ENCODE results near the gene WWOX. TPM values are rescaled to one million over a fixed set of nuclear protein-coding genes. Genes with fewer than 3 reads are reported as not detected.
"Not testable (repeated sequence)": the region's sequence is repeated elsewhere in the genome, so short reads cannot be mapped to it uniquely, and the experiment has no call there.

The WWOX gene
- total and polyA plus RNA-seq, 10 donors = 5.9 to 90.3 (median 26.4) TPM

GRCh38 chr16:78513838-78514237 is 414.4 kb downstream of the WWOX start:
- Histone ChIP-seq H3K36me3 (no peaks in the 10 kb centered on the region), H3K4me1 (no peaks in the 10 kb centered on the region), H3K9me3 (no peaks in the 10 kb centered on the region), H3K27me3 (replicated peaks in 1 of 7) (no peaks in the 10 kb centered on the region), H3K27ac (no peak overlapping the region), H3K4me3 (no peak overlapping the region)
- 60 to 81% (median 68%) methylated on average over 3 of the region's 3 CpGs for WGBS, 5 donors
- no peak for TF ChIP-seq POLR2A (IDR thresholded peaks at IDR 0.05)
- TF ChIP-seq POLR2AphosphoS5 (IDR thresholded peaks at IDR 0.05) = no peak
- TF ChIP-seq, protein P1, sequence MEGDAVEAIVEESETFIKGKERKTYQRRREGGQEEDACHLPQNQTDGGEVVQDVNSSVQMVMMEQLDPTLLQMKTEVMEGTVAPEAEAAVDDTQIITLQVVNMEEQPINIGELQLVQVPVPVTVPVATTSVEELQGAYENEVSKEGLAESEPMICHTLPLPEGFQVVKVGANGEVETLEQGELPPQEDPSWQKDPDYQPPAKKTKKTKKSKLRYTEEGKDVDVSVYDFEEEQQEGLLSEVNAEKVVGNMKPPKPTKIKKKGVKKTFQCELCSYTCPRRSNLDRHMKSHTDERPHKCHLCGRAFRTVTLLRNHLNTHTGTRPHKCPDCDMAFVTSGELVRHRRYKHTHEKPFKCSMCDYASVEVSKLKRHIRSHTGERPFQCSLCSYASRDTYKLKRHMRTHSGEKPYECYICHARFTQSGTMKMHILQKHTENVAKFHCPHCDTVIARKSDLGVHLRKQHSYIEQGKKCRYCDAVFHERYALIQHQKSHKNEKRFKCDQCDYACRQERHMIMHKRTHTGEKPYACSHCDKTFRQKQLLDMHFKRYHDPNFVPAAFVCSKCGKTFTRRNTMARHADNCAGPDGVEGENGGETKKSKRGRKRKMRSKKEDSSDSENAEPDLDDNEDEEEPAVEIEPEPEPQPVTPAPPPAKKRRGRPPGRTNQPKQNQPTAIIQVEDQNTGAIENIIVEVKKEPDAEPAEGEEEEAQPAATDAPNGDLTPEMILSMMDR (IDR thresholded peaks at IDR 0.05 in 8 of 11, conservative IDR thresholded peaks at IDR 0.05 in 3 of 11) = no peak
- intact Hi-C loops (cut with DNase I; ENCODE audit: low total_unique reads) = no loop called here
- DNase-seq = no peak

DNA sequence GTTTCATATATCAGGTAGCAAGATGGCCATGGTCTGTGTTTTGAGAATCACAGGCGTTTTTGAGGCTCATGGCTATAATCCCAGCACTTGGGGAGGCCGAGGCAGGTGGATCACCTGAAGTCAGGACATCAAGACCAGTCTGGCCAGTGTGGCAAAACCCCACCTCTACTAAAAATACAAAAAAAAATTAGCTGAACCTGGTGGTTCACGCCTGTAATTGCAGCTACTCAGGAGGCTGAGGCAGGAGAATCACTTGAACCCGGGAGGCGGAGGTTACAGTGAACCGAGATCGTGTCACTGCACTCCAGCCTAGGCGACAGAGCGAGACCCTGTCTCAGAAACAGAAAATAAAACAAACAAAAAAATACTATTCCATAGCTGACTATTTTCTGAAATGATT is 415.4 kb downstream of the WWOX start:
- H3K4me1 ChIP-seq; H3K27ac ChIP-seq; H3K27me3 ChIP-seq (replicated peaks in 1 of 7); DNase-seq; H3K9me3 ChIP-seq; H3K36me3 ChIP-seq; intact Hi-C loops (cut with DNase I; ENCODE audit: low total_unique reads); H3K4me3 ChIP-seq: not testable (repeated sequence)
- TF ChIP-seq, protein P1 (IDR thresholded peaks at IDR 0.05 in 8 of 11, conservative IDR thresholded peaks at IDR 0.05 in 3 of 11) = peak in 1 of 11 experiments; percentile 10
- WGBS, 5 donors = 93 to 98% (median 95%) methylated on average over 9 of the region's 9 CpGs

DNA sequence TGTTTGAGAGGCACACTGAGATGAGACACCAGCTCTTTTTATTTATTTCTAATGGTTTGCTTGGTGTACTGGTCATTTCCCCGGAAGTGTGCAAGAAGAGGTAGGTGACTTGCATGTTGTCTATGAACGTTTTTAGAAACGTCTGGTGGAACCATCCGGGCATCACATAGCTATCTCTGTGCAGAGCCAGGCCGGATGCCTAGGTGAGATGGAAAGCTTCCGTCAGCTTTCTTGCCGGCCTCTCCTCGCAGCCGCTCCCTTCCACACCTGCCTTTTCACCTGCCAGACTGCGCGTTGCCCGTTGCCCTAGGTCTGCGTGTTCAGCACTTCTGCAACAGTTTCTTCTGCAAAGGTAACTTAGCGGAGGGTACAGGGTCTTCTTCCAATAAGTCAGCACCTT is 416.0 kb downstream of the WWOX start:
- TF ChIP-seq, protein P1 (IDR thresholded peaks at IDR 0.05 in 8 of 11, conservative IDR thresholded peaks at IDR 0.05 in 3 of 11) = no peak
- no peak for TF ChIP-seq POLR2A (IDR thresholded peaks at IDR 0.05)
- TF ChIP-seq POLR2AphosphoS5 (IDR thresholded peaks at IDR 0.05) = no peak
- Histone ChIP-seq H3K27me3 (replicated peaks in 1 of 7) (no peaks in the 10 kb centered on the region), H3K4me3 (no peak overlapping the region), H3K9me3 (no peaks in the 10 kb centered on the region), H3K27ac (no peak overlapping the region), H3K36me3 (no peaks in the 10 kb centered on the region), H3K4me1 (no peaks in the 10 kb centered on the region)
- no peak for DNase-seq
- 93 to 96% (median 95%) methylated on average over 14 of the region's 14 CpGs for WGBS, 5 donors
- intact Hi-C loops (cut with DNase I; ENCODE audit: low total_unique reads) = no loop called here

GRCh38 chr16:78516006-78516736 is 416.7 kb downstream of the WWOX start:
- TF ChIP-seq, protein P1 (IDR thresholded peaks at IDR 0.05 in 8 of 11, conservative IDR thresholded peaks at IDR 0.05 in 3 of 11) = no peak
- TF ChIP-seq POLR2A (IDR thresholded peaks at IDR 0.05) = no peak
- Histone ChIP-seq H3K27ac (no peak overlapping the region), H3K9me3 (no peaks in the 10 kb centered on the region), H3K4me1 (no peaks in the 10 kb centered on the region), H3K36me3 (no peaks in the 10 kb centered on the region), H3K4me3 (no peak overlapping the region), H3K27me3 (replicated peaks in 1 of 7) (no peaks in the 10 kb centered on the region)
- intact Hi-C loops (cut with DNase I; ENCODE audit: low total_unique reads) = no loop called here
- 88 to 93% (median 90%) methylated on average over 9 of the region's 9 CpGs for WGBS, 5 donors
- no peak for DNase-seq
